A549 (cell line): Measurements from ENCODE around the gene PTPN5. TPM values are rescaled to one million over a fixed set of nuclear protein-coding genes. Genes with fewer than 3 reads are reported as not detected.
"Not testable (repeated sequence)": the region's sequence is repeated elsewhere in the genome, so short reads cannot be mapped to it uniquely, and the experiment has no call there.

Source experiments
- ATAC-seq, 2 experiments: fragments of 200-7000 bp in 1 of 2; fragments of >200 bp in 1 of 2; cut with Nextera tagmentation in 1 of 2; cut with Tn5 transposase in 1 of 2; 3 replicates each; pipeline versions ENCODE4 v1.8.0 to v1.9.1; 2018 to 2020; ENCODE audit warnings: mild to moderate bottlenecking in 1 of 2, moderate library complexity in 1 of 2
- CTCF ChIA-PET: fragments of 300-600 bp; sonication (Branson Sonifier 250); formaldehyde crosslinking; extraction: SDS; loops from one replicate; lab custom pipeline; 2021; ENCODE audit warnings: antibody characterized with exemption, inconsistent platforms; lab: Yijun Ruan, JAX
- POLR2A ChIA-PET: fragments of 350-600 bp; formaldehyde crosslinking; extraction: SDS; loops from one replicate; lab custom pipeline; 2021; ENCODE audit warnings: antibody characterized with exemption, inconsistent platforms; lab: Yijun Ruan, JAX
- DNase-seq, 2 experiments: peaks; one replicate each; pipeline versions ENCODE4 v3.0.0 to v3.0.0-alpha.2; 2011 to 2016; ENCODE audit warnings: low read depth in 1 of 2, low spot score in 1 of 2
- FAIRE-seq: peaks from 2 replicates; lab custom pipeline; 2011; peaks lifted over from hg19 to GRCh38; lab: Jason Lieb, UNC
- H3K27ac ChIP-seq, 2 experiments: fragments of >200 bp; sonication (Bioruptor Twin); formaldehyde crosslinking; 3 replicates each; pipeline ENCODE4 v1.5.1; 2016 to 2017
- H3K4me1 ChIP-seq: fragments of >200 bp; sonication (Bioruptor Twin); formaldehyde crosslinking; 3 replicates; pipeline ENCODE4 v1.6.1; 2016
- H3K4me2 ChIP-seq: fragments of >200 bp; sonication (Bioruptor Twin); formaldehyde crosslinking; 3 replicates; pipeline ENCODE4 v1.6.1; 2016
- H3K4me3 ChIP-seq: fragments of >200 bp; sonication (Bioruptor Twin); formaldehyde crosslinking; 3 replicates; pipeline ENCODE4 v1.5.1; 2016
- H3K9me3 ChIP-seq: fragments of >200 bp; sonication (Bioruptor Twin); formaldehyde crosslinking; 3 replicates; pipeline ENCODE4 v1.6.1; 2016
- ATOH8 ChIP-seq: fragments of 250-450 bp; sonication (Bioruptor Pico); IDR thresholded peaks from 2 replicates; pipeline ENCODE4 v1.5.0; 2020; ENCODE audit warnings: low read depth, mild to moderate bottlenecking, moderate library complexity
- CBX2 ChIP-seq: fragments of 200-600 bp; sonication (generic); IDR thresholded peaks from 2 replicates; pipeline ENCODE4 v1.6.1; 2016; ENCODE audit warnings: low read depth, mild to moderate bottlenecking, borderline replicate concordance
- CEBPB ChIP-seq, 2 experiments: fragments of >200 bp in 1 of 2; sonication (Bioruptor Twin) in 1 of 2; formaldehyde crosslinking in 1 of 2; IDR thresholded peaks; 2 replicates each; pipeline ENCODE4 v1.6.1; 2012 to 2016
- E2F6 ChIP-seq: IDR thresholded peaks from 2 replicates; pipeline ENCODE4 v1.6.1; 2012; ENCODE audit warnings: low read depth, borderline replicate concordance
- EHF ChIP-seq: fragments of 250-450 bp; sonication (Bioruptor Pico); IDR thresholded peaks from 2 replicates; pipeline ENCODE4 v1.5.0; 2020; ENCODE audit warnings: mild to moderate bottlenecking
- EHMT2 ChIP-seq: fragments of 200-600 bp; sonication (generic); IDR thresholded peaks from 2 replicates; pipeline ENCODE4 v1.6.1; 2016; ENCODE audit warnings: antibody characterized with exemption, low read depth, mild to moderate bottlenecking, moderate library complexity
- ESRRA ChIP-seq: fragments of 150-350 bp; IDR thresholded peaks from 2 replicates; pipeline ENCODE4 v1.6.1; 2014; ENCODE audit warnings: mild to moderate bottlenecking, low read length, borderline replicate concordance
- FOSL2 ChIP-seq, 2 experiments: fragments of 450-650 bp in 1 of 2; fragments of >200 bp in 1 of 2; sonication (Bioruptor Twin) in 1 of 2; formaldehyde crosslinking; IDR thresholded peaks; 2 replicates each; pipeline versions ENCODE4 v1.5.0 to v1.6.1; 2016 to 2020; ENCODE audit warnings: mild to moderate bottlenecking in 1 of 2, moderate library complexity in 1 of 2
- FOXS1 ChIP-seq: fragments of 250-450 bp; sonication (Bioruptor Pico); IDR thresholded peaks from 2 replicates; pipeline ENCODE4 v1.5.0; 2020; ENCODE audit warnings: mild to moderate bottlenecking, moderate library complexity
- HES2 ChIP-seq: fragments of >200 bp; sonication (Bioruptor Twin); formaldehyde crosslinking; IDR thresholded peaks from 2 replicates; pipeline ENCODE4 v1.6.1; 2016
- MAFK ChIP-seq: fragments of 450-650 bp; IDR thresholded peaks from 2 replicates; pipeline ENCODE4 v1.6.1; 2014; ENCODE audit not compliant: partially characterized antibody
- MAX ChIP-seq: IDR thresholded peaks from 2 replicates; pipeline ENCODE4 v1.6.1; 2012
- MYC ChIP-seq: IDR thresholded peaks from 2 replicates; pipeline ENCODE4 v1.6.1; 2012; ENCODE audit warnings: mild to moderate bottlenecking, inconsistent platforms, low read length, improper control_type of control experiment, borderline replicate concordance
- PBX3 ChIP-seq: IDR thresholded peaks from 2 replicates; pipeline ENCODE4 v1.6.1; 2012
- POLR2A ChIP-seq: IDR thresholded peaks from 2 replicates; pipeline ENCODE4 v1.6.1; 2012; ENCODE audit warnings: mild to moderate bottlenecking, low read length
- RAD21 ChIP-seq, 2 experiments: fragments of >200 bp in 1 of 2; sonication (Bioruptor Twin) in 1 of 2; formaldehyde crosslinking in 1 of 2; IDR thresholded peaks in 1 of 2; conservative IDR thresholded peaks in 1 of 2; 2 replicates in 1 of 2; 3 replicates in 1 of 2; pipeline ENCODE4 v1.6.1; 2012 to 2018; ENCODE audit warnings: inconsistent platforms in 1 of 2
- SREBF2 ChIP-seq: fragments of 450-650 bp; IDR thresholded peaks from 2 replicates; pipeline ENCODE4 v1.6.1; 2014; ENCODE audit warnings: mild to moderate bottlenecking, moderate library complexity
- ZSCAN20 ChIP-seq: fragments of 250-450 bp; sonication (Bioruptor Pico); IDR thresholded peaks from 2 replicates; pipeline ENCODE4 v1.8.0; 2022; ENCODE audit warnings: mild to moderate bottlenecking, moderate library complexity
- WGBS: methylation state at CpG from one replicate; pipeline ENCODE4 v1.1.6; 2017; ENCODE audit errors: missing lambda C conversion rate; 5-methylcytosine and 5-hydroxymethylcytosine counted together
- polyA plus RNA-seq, 4 experiments: library from polyadenylated mRNA; depleted of rRNA in 3 of 4; stranded (reverse); fragments of >200 nt; fragmentation: RNase III in 1 of 4; extraction: RNeasy Plus Mini Kit Qiagen cat#74134 plus additional on column Dnase treatment in 1 of 4; gene quantifications; 2 replicates in 3 of 4; 3 replicates in 1 of 4; pipeline ENCODE4 v1.2.3, GENCODE V29; 2011 to 2017

PTPN5 gene
- polyA plus RNA-seq, 2 of the 4 experiments (the other 2 are of a cell fraction): 0.04 TPM; not detected in 1

GRCh38 chr11:18697576-18697975, 94.0 kb downstream of the PTPN5 start:
- Histone ChIP-seq H3K27ac (no peak overlapping the region), H3K9me3 (no peaks in the 10 kb centered on the region), H3K4me2 (no peak overlapping the region), H3K4me1 (no peaks in the 10 kb centered on the region), H3K4me3 (no peak overlapping the region)
- WGBS: 97% methylated on average over 4 of the region's 4 CpGs
- CTCF ChIA-PET: interaction anchor here (0.9 to 2.2 kb wide), 2 partner anchors 67 to 78 kb away, joined by 3 to 7 read pairs; no protein-coding TSS in a partner anchor
- DNase-seq (no peak), FAIRE-seq (no peak), ATAC-seq (no peak)
- POLR2A ChIA-PET: no interaction called here
- no peak for TF ChIP-seq E2F6
- TF ChIP-seq MAFK: no peak
- no peak for TF ChIP-seq EHMT2
- no peak for TF ChIP-seq CEBPB (IDR thresholded peaks at IDR 0.05)
- no peak for TF ChIP-seq EHF (CRISPR knock-in tag)
- no peak for TF ChIP-seq FOSL2 (IDR thresholded peaks at IDR 0.05)
- TF ChIP-seq FOSL2 (CRISPR knock-in tag; IDR thresholded peaks at IDR 0.05): no peak

GRCh38 chr11:18696638-18697225, 94.9 kb downstream of the PTPN5 start:
- ChIA-PET CTCF (interaction anchor here (0.6 to 2.5 kb wide), 4 partner anchors 25 to 453 kb away, joined by 3 to 8 read pairs (median 4); no protein-coding TSS in a partner anchor), POLR2A (interaction anchor here (0.6 kb wide), 1 partner anchor 1619 kb away, joined by 4 read pairs; the partner anchor contains the start of gene RPS13)
- no peaks in the 10 kb centered on the region for H3K9me3 ChIP-seq
- H3K27ac ChIP-seq: no peak overlapping the region
- FAIRE-seq (no peak), ATAC-seq (no peak), DNase-seq (no peak)
- H3K4me3 ChIP-seq: no peak overlapping the region
- H3K4me1 ChIP-seq: no peaks in the 10 kb centered on the region
- H3K4me2 ChIP-seq: no peak overlapping the region
- TF ChIP-seq HES2 (no peak), ZSCAN20 (CRISPR knock-in tag) (no peak), CBX2 (no peak), ATOH8 (CRISPR knock-in tag) (no peak), ESRRA (no peak), POLR2A (no peak), MAFK (peak; percentile 65)
- WGBS: 64% methylated on average over 2 of the region's 2 CpGs

- WGBS: 63% methylated on average over 9 of the region's 9 CpGs
- no peaks in the 10 kb centered on the region for H3K4me1 ChIP-seq
- H3K4me3 ChIP-seq: no peak overlapping the region
- DNase-seq (no peak), ATAC-seq (no peak), FAIRE-seq (no peak)
- no peak overlapping the region for H3K27ac ChIP-seq
- no peaks in the 10 kb centered on the region for H3K9me3 ChIP-seq
- no peak overlapping the region for H3K4me2 ChIP-seq
- ChIA-PET CTCF (interaction anchor here (1.5 kb wide), 1 partner anchor 153 kb away, joined by 4 read pairs; no protein-coding TSS in a partner anchor), POLR2A (no interaction called here)
- TF ChIP-seq ZSCAN20 (CRISPR knock-in tag) (no peak), FOXS1 (CRISPR knock-in tag) (no peak), MYC (no peak), E2F6 (no peak), SREBF2 (no peak), PBX3 (no peak), RAD21 (conservative IDR thresholded peaks at IDR 0.05 in 1 of 2, IDR thresholded peaks at IDR 0.05 in 1 of 2) (no peak), MAX (no peak), ATOH8 (CRISPR knock-in tag) (no peak)
Measured at GRCh38 chr11:18692941-18693760, 98.4 kb downstream of the PTPN5 start.

- POLR2A ChIA-PET, H3K9me3 ChIP-seq, H3K4me1 ChIP-seq, H3K4me3 ChIP-seq, H3K27ac ChIP-seq, ATAC-seq, H3K4me2 ChIP-seq, FAIRE-seq, DNase-seq: not testable (repeated sequence)
- CTCF ChIA-PET: interaction anchor here (1.3 to 1.5 kb wide), 2 partner anchors 31 to 152 kb away, joined by 3 to 4 read pairs; no protein-coding TSS in a partner anchor
- 74% methylated on average over 4 of the region's 4 CpGs for WGBS
Measured at GRCh38 chr11:18691467-18692140, 100.0 kb downstream of the PTPN5 start.
